OCI-LY7 (cell line): Measurements from ENCODE around the gene CARM1.

Experiments used
- EZH2phosphoT487 ChIP-seq: fragments of 200-600 bp; sonication (generic); IDR thresholded peaks from 2 replicates; pipeline ENCODE4 v1.6.1; 2018; ENCODE audit warnings: low read depth, borderline replicate concordance, mild to moderate bottlenecking, mixed run types, antibody characterized with exemption, low read length, moderate library complexity, mixed read lengths
- TF ChIP-seq, protein P1 (sequence below): fragments of 200-600 bp; sonication (generic); conservative IDR thresholded peaks from 2 replicates; pipeline ENCODE4 v1.5.1; 2014; ENCODE audit warnings: mild to moderate bottlenecking, antibody characterized with exemption, low read length, moderate library complexity, mixed read lengths

DNA sequence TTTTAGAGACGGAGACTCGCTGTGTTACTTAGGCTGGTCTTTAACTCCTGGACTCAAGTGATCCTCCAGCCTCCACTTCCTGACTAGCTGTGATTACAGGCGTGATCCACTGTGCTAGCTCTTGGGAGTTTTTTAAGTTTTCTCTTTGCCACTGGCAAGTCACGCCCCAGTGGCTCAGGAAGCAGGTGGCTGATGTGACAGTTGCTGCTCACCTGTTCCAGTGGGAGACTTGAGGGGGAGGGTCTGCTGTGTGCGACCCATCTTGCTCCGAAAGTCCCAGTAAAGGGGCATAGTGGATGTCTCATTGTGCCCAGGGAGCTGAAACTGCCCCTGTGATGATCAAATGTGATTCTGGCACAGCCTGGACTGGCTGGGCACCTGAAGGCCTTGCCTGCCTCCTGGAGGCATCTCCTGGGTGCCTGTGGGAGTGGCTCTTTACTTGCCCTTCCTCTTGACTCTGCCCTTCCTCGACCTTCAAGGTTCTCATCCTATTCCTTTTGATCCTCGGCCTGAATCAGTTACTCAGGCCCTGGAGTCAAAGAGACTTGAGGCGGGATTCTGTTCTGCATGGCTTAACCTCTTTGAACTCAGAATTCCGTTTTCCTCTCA lies 97.3 kb downstream of the CARM1 start:
- TF ChIP-seq, protein P1, sequence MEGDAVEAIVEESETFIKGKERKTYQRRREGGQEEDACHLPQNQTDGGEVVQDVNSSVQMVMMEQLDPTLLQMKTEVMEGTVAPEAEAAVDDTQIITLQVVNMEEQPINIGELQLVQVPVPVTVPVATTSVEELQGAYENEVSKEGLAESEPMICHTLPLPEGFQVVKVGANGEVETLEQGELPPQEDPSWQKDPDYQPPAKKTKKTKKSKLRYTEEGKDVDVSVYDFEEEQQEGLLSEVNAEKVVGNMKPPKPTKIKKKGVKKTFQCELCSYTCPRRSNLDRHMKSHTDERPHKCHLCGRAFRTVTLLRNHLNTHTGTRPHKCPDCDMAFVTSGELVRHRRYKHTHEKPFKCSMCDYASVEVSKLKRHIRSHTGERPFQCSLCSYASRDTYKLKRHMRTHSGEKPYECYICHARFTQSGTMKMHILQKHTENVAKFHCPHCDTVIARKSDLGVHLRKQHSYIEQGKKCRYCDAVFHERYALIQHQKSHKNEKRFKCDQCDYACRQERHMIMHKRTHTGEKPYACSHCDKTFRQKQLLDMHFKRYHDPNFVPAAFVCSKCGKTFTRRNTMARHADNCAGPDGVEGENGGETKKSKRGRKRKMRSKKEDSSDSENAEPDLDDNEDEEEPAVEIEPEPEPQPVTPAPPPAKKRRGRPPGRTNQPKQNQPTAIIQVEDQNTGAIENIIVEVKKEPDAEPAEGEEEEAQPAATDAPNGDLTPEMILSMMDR: no peak
- no peak for TF ChIP-seq EZH2phosphoT487
